Ishikawa (cell line): Measurements from ENCODE around the gene LTF.

Source experiments
- CEBPB ChIP-seq: IDR thresholded peaks from 2 replicates; pipeline ENCODE4 v1.6.1; 2012
- CREB1 ChIP-seq: IDR thresholded peaks from 2 replicates; pipeline ENCODE4 v1.6.1; 2012; ENCODE audit warnings: low read depth
- EGR1 ChIP-seq: IDR thresholded peaks from 2 replicates; pipeline ENCODE4 v1.6.1; 2012
- EP300 ChIP-seq: IDR thresholded peaks from 2 replicates; pipeline ENCODE4 v1.6.1; 2012; ENCODE audit warnings: borderline replicate concordance
- FOXM1 ChIP-seq: IDR thresholded peaks from 2 replicates; pipeline ENCODE4 v1.6.1; 2012; ENCODE audit warnings: low read depth, borderline replicate concordance
- MAX ChIP-seq: IDR thresholded peaks from 2 replicates; pipeline ENCODE4 v1.6.1; 2012
- NFIC ChIP-seq: IDR thresholded peaks from 2 replicates; pipeline ENCODE4 v1.6.1; 2012
- RAD21 ChIP-seq: IDR thresholded peaks from 2 replicates; pipeline ENCODE4 v1.6.1; 2012; ENCODE audit warnings: low read depth
- REST ChIP-seq: IDR thresholded peaks from 2 replicates; pipeline ENCODE4 v1.6.1; 2012; ENCODE audit warnings: low read depth, mild to moderate bottlenecking
- TAF1 ChIP-seq: IDR thresholded peaks from 2 replicates; pipeline ENCODE4 v1.6.1; 2012; ENCODE audit warnings: low read depth, mild to moderate bottlenecking
- TCF12 ChIP-seq: IDR thresholded peaks from 2 replicates; pipeline ENCODE4 v1.6.1; 2012; ENCODE audit warnings: low read depth
- TEAD4 ChIP-seq: IDR thresholded peaks from 2 replicates; pipeline ENCODE4 v1.6.1; 2012
- USF1 ChIP-seq: IDR thresholded peaks from 2 replicates; pipeline ENCODE4 v1.6.1; 2012
- YY1 ChIP-seq: IDR thresholded peaks from 2 replicates; pipeline ENCODE4 v1.6.1; 2012; ENCODE audit warnings: low read depth
- ZBTB7A ChIP-seq: IDR thresholded peaks from 2 replicates; pipeline ENCODE4 v1.6.1; 2012; ENCODE audit warnings: low read depth

Gene LTF

GRCh38 chr3:46435081-46435726 lies 29.5 kb downstream of the LTF start:
- TF ChIP-seq YY1, result no peak
- TF ChIP-seq TEAD4, result no peak
- no peak for TF ChIP-seq NFIC
- no peak for TF ChIP-seq CREB1
- TF ChIP-seq USF1, result no peak
- no peak for TF ChIP-seq EGR1
- no peak for TF ChIP-seq TCF12
- no peak for TF ChIP-seq EP300
- no peak for TF ChIP-seq ZBTB7A
- TF ChIP-seq CEBPB, result no peak
- TF ChIP-seq REST, result no peak
- TF ChIP-seq FOXM1, result no peak
- no peak for TF ChIP-seq MAX
- no peak for TF ChIP-seq TAF1
- TF ChIP-seq RAD21, result no peak

- no peak for TF ChIP-seq TEAD4
- no peak for TF ChIP-seq TCF12
- no peak for TF ChIP-seq CEBPB
- TF ChIP-seq RAD21, result no peak
- TF ChIP-seq REST, result no peak
- TF ChIP-seq EGR1, result no peak
- no peak for TF ChIP-seq USF1
- TF ChIP-seq FOXM1, result no peak
- no peak for TF ChIP-seq YY1
- TF ChIP-seq CREB1, result no peak
- no peak for TF ChIP-seq MAX
- no peak for TF ChIP-seq ZBTB7A
- TF ChIP-seq TAF1, result no peak
- TF ChIP-seq NFIC, result no peak
Measured at GRCh38 chr3:46433841-46434240, 30.9 kb downstream of the LTF start.

- TF ChIP-seq ZBTB7A (no peak), USF1 (no peak), TCF12 (no peak), TEAD4 (no peak), NFIC (no peak), MAX (no peak), EP300 (no peak), CEBPB (no peak), TAF1 (no peak), REST (no peak), FOXM1 (no peak), CREB1 (no peak), YY1 (no peak), EGR1 (no peak)
Measured at GRCh38 chr3:46429671-46430070, 35.0 kb downstream of the LTF start.

GRCh38 chr3:46429250-46429649 lies 35.5 kb downstream of the LTF start:
- no peak for TF ChIP-seq EP300
- TF ChIP-seq EGR1, result no peak
- TF ChIP-seq YY1, result no peak
- no peak for TF ChIP-seq REST
- TF ChIP-seq ZBTB7A, result no peak
- TF ChIP-seq TCF12, result no peak
- TF ChIP-seq CEBPB, result no peak
- TF ChIP-seq RAD21, result no peak
- no peak for TF ChIP-seq TEAD4
- no peak for TF ChIP-seq USF1
- no peak for TF ChIP-seq NFIC
- TF ChIP-seq CREB1, result no peak
- no peak for TF ChIP-seq FOXM1
- no peak for TF ChIP-seq TAF1
- no peak for TF ChIP-seq MAX
